Fibroblast of lung (primary cell): ENCODE results near the gene AKT2. TPM values are rescaled to one million over a fixed set of nuclear protein-coding genes. Genes with fewer than 3 reads are reported as not detected.

ENCODE experiments used
- DNase-seq, 2 donors: peaks; one replicate each; pipeline versions ENCODE4 v3.0.0 to v3.0.0-alpha.2; 2010; ENCODE audit warnings: low read depth in 2 of 2
- H2AFZ ChIP-seq: 2 replicates; pipeline ENCODE4 v1.5.1; 2012; ENCODE audit warnings: low read length, control low read depth, inconsistent platforms
- H3K27ac ChIP-seq: 2 replicates; pipeline ENCODE4 v1.5.1; 2011; ENCODE audit warnings: low read length, control low read depth; ENCODE audit not compliant: insufficient read depth
- H3K27me3 ChIP-seq: 2 replicates; pipeline ENCODE4 v1.5.1; 2011; ENCODE audit warnings: mild to moderate bottlenecking, low read length; ENCODE audit not compliant: control insufficient read depth, insufficient read depth
- H3K36me3 ChIP-seq: 2 replicates; pipeline ENCODE4 v1.5.1; 2011; ENCODE audit warnings: low read length; ENCODE audit not compliant: control insufficient read depth, insufficient read depth
- H3K4me1 ChIP-seq: 2 replicates; pipeline ENCODE4 v1.5.1; 2011; ENCODE audit warnings: low read length; ENCODE audit not compliant: control insufficient read depth, insufficient read depth; ENCODE audit errors: extremely low read depth
- H3K4me2 ChIP-seq: 2 replicates; pipeline ENCODE4 v1.5.1; 2011; ENCODE audit warnings: low read length, control low read depth; ENCODE audit not compliant: insufficient read depth; ENCODE audit errors: extremely low read depth
- H3K4me3 ChIP-seq, 4 experiments: fragments of 200-600 bp in 1 of 4; sonication (generic) in 1 of 4; replicated peaks in 1 of 4; 2 replicates each; pipeline ENCODE4 v1.5.1; 2011 to 2016; ENCODE audit warnings: low read length in 4 of 4, low read depth in 3 of 4, mild to moderate bottlenecking in 3 of 4, control low read depth in 2 of 4, inconsistent platforms in 1 of 4, mixed read lengths in 1 of 4; ENCODE audit not compliant: insufficient read depth in 1 of 4; ENCODE audit errors: control extremely low read depth in 1 of 4
- H3K79me2 ChIP-seq: 2 replicates; pipeline ENCODE4 v1.5.1; 2012; ENCODE audit warnings: mild to moderate bottlenecking, low read length, inconsistent platforms; ENCODE audit not compliant: control insufficient read depth, insufficient read depth
- H3K9ac ChIP-seq: 2 replicates; pipeline ENCODE4 v1.5.1; 2011; ENCODE audit warnings: mild to moderate bottlenecking, low read length, control low read depth; ENCODE audit not compliant: insufficient read depth
- H3K9me3 ChIP-seq: 2 replicates; pipeline ENCODE4 v1.5.1; 2012; ENCODE audit warnings: low read depth, low read length; ENCODE audit not compliant: control insufficient read depth, insufficient read depth
- H4K20me1 ChIP-seq: 2 replicates; pipeline ENCODE4 v1.5.1; 2011; ENCODE audit warnings: low read length; ENCODE audit not compliant: control insufficient read depth, insufficient read depth; ENCODE audit errors: extremely low read depth
- EZH2 ChIP-seq: IDR thresholded peaks from 2 replicates; pipeline ENCODE4 v1.5.1; 2012; ENCODE audit warnings: low read length, control low read depth, mild to moderate bottlenecking; ENCODE audit errors: missing control alignments
- polyA plus RNA-seq, 2 donors: library from polyadenylated mRNA; depleted of rRNA in 1 of 2; stranded (reverse) in 1 of 2; unstranded in 1 of 2; fragments of >200 nt; gene quantifications; 2 replicates each; pipeline ENCODE4 v1.2.1, GENCODE V29; 2011 to 2012; ENCODE audit warnings: missing spikeins in 1 of 2
- total RNA-seq: library from RNA; depleted of rRNA; stranded (reverse); fragments of >200 nt; gene quantifications from 2 replicates; pipeline ENCODE4 v1.2.1, GENCODE V29; 2014
- TF ChIP-seq, protein P1 (sequence below), 2 donors: IDR thresholded peaks in 1 of 2; conservative IDR thresholded peaks in 1 of 2; 1 replicate in 1 of 2; 2 replicates in 1 of 2; pipeline ENCODE4 v1.5.1; 2011 to 2012; ENCODE audit warnings: low read length in 2 of 2, control low read depth in 1 of 2, inconsistent platforms in 1 of 2, low read depth in 1 of 2, mild to moderate bottlenecking in 1 of 2

Gene AKT2
- total and polyA plus RNA-seq, 2 donors (not counting 1 experiment from before 2014, with no cell fraction given) = 76.0 to 81.5 TPM

DNA sequence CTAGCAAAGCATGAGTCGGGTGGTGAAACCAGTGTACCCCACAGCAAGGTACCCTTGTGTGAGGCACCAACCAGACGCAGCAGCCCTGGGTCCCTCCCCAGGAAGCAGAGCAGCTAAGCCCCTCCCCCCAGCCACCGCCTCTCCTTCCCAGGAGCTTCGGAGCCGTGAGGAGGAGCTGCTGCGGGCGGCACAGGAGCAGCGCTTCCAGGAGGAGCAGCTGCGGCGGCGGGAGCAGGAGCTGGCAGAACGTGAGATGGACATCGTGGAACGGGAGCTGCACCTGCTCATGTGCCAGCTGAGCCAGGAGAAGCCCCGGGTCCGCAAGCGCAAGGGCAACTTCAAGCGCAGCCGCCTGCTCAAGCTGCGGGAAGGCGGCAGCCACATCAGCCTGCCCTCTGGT is 79.4 kb downstream of the AKT2 start:
- TF ChIP-seq EZH2 = no peak
- TF ChIP-seq, protein P1, sequence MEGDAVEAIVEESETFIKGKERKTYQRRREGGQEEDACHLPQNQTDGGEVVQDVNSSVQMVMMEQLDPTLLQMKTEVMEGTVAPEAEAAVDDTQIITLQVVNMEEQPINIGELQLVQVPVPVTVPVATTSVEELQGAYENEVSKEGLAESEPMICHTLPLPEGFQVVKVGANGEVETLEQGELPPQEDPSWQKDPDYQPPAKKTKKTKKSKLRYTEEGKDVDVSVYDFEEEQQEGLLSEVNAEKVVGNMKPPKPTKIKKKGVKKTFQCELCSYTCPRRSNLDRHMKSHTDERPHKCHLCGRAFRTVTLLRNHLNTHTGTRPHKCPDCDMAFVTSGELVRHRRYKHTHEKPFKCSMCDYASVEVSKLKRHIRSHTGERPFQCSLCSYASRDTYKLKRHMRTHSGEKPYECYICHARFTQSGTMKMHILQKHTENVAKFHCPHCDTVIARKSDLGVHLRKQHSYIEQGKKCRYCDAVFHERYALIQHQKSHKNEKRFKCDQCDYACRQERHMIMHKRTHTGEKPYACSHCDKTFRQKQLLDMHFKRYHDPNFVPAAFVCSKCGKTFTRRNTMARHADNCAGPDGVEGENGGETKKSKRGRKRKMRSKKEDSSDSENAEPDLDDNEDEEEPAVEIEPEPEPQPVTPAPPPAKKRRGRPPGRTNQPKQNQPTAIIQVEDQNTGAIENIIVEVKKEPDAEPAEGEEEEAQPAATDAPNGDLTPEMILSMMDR (conservative IDR thresholded peaks at IDR 0.05 in 1 of 2, IDR thresholded peaks at IDR 0.05 in 1 of 2; ENCODE audit: low read depth in 1 of 2, low read length in 2 of 2) = no peak
- H3K4me2 ChIP-seq = no peak overlapping the region
- no peaks in the 10 kb centered on the region for H3K4me1 ChIP-seq
- H2AFZ ChIP-seq = no peak overlapping the region
- no peaks in the 10 kb centered on the region for H3K27me3 ChIP-seq
- H3K9me3 ChIP-seq = no peaks in the 10 kb centered on the region
- H3K4me3 ChIP-seq = no peak overlapping the region
- no peaks in the 10 kb centered on the region for H4K20me1 ChIP-seq
- H3K36me3 ChIP-seq = no peaks in the 10 kb centered on the region
- DNase-seq = no peak
- no peaks in the 10 kb centered on the region for H3K79me2 ChIP-seq
- H3K9ac ChIP-seq = no peak overlapping the region
- no peak overlapping the region for H3K27ac ChIP-seq

DNA sequence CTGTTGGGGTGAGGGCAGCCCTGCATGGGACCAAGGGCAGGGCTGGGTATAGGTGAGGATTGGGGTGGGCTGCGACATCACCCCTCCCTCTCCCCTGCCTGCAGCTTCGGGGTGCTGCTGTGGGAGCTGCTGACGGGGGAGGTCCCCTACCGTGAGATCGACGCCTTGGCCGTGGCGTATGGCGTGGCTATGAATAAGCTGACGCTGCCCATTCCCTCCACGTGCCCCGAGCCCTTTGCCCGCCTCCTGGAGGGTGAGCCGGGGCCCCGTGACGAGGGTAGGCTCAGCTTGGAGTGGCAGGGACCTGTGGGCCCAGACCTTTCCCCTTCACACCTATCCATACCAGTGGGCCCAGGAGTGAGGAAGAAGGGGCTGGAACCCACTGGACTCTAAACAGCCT is 80.8 kb downstream of the AKT2 start:
- H3K27me3 ChIP-seq = no peaks in the 10 kb centered on the region
- H4K20me1 ChIP-seq = no peaks in the 10 kb centered on the region
- no peaks in the 10 kb centered on the region for H3K9me3 ChIP-seq
- H3K4me3 ChIP-seq = no peak overlapping the region
- TF ChIP-seq, protein P1 (conservative IDR thresholded peaks at IDR 0.05 in 1 of 2, IDR thresholded peaks at IDR 0.05 in 1 of 2; ENCODE audit: low read depth in 1 of 2, low read length in 2 of 2) = no peak
- no peak for TF ChIP-seq EZH2
- no peaks in the 10 kb centered on the region for H3K36me3 ChIP-seq
- H3K79me2 ChIP-seq = no peaks in the 10 kb centered on the region
- no peak overlapping the region for H2AFZ ChIP-seq
- no peak overlapping the region for H3K27ac ChIP-seq
- DNase-seq = no peak
- no peaks in the 10 kb centered on the region for H3K4me1 ChIP-seq
- no peak overlapping the region for H3K9ac ChIP-seq
- no peak overlapping the region for H3K4me2 ChIP-seq

DNA sequence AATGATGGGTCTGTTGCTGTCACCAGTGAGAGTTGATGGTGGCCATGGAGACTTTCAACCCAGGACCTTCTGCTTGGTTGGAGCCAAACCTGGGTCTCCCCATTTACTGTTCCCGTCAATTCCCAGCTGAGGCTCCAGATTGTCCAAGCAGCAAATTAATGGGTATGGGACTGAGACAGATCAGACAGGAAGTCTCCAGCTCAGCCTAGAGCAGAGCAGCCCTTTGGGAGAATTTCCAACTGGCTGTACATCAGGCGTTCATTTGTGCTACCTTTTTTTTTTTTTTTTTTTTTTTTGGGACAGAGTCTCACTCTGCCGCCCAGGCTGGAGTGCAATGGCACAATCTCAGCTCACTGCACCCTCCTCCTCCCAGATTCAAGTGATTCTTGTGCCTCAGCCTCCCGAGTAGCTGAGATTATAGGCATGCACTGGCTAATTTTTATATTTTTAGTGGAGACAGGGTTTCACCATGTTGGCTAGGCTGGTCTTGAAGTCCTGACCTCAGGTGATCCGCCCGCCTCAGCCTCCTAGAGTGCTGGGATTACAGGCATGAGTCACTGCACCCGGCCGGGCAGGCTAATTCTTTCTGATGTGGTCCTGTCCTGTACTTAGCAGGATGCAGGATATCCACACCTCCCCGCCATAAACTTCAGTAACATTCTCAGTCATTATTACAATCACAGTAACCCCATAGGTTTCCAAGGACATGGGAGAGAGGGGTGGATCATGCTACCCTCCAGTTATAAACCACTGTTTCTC is 84.6 kb downstream of the AKT2 start:
- H4K20me1 ChIP-seq = no peaks in the 10 kb centered on the region
- TF ChIP-seq, protein P1 (conservative IDR thresholded peaks at IDR 0.05 in 1 of 2, IDR thresholded peaks at IDR 0.05 in 1 of 2; ENCODE audit: low read depth in 1 of 2, low read length in 2 of 2) = no peak
- TF ChIP-seq EZH2 = no peak
- no peak overlapping the region for H3K27ac ChIP-seq
- H3K27me3 ChIP-seq = no peaks in the 10 kb centered on the region
- H3K79me2 ChIP-seq = no peaks in the 10 kb centered on the region
- H2AFZ ChIP-seq = no peak overlapping the region
- H3K9me3 ChIP-seq = no peaks in the 10 kb centered on the region
- no peaks in the 10 kb centered on the region for H3K4me1 ChIP-seq
- no peaks in the 10 kb centered on the region for H3K36me3 ChIP-seq
- no peak overlapping the region for H3K4me3 ChIP-seq
- no peak overlapping the region for H3K9ac ChIP-seq
- no peak overlapping the region for H3K4me2 ChIP-seq
- peak in 1 of 2 donors; percentile 27 for DNase-seq
